ENCODE data around the gene S100Z.
"Not testable (repeated sequence)": the region's sequence is repeated elsewhere in the genome, so short reads cannot be mapped to it uniquely, and the experiment has no call there.

The S100Z gene

GRCh38 chr5:76849419-76850291, at the start of gene S100Z:
Gene S100Z, plus strand, starts transcription at chr5:76850014. Its CDS starts 25,346 bp downstream, at chr5:76875360.
- no peak for DNase-seq

GRCh38 chr5:76800579-76800978, 49.2 kb upstream of the S100Z start:
- DNase-seq = no peak

GRCh38 chr5:76801159-76801802, 48.5 kb upstream of the S100Z start:
- no peak for DNase-seq

- no peak for DNase-seq
Measured at GRCh38 chr5:76801803-76802195, 48.0 kb upstream of the S100Z start.

- DNase-seq = no peak
Measured at GRCh38 chr5:76804266-76804665, 45.5 kb upstream of the S100Z start.

GRCh38 chr5:76805821-76806505, 43.9 kb upstream of the S100Z start:
- DNase-seq = no peak

GRCh38 chr5:76807296-76807695, 42.5 kb upstream of the S100Z start:
- DNase-seq = no peak

GRCh38 chr5:76808141-76808691, 41.6 kb upstream of the S100Z start:
- peak in 1 of 3 experiments; percentile 2 for DNase-seq

- DNase-seq = no peak
Measured at GRCh38 chr5:76809141-76809540, 40.7 kb upstream of the S100Z start.

- no peak for DNase-seq
Measured at GRCh38 chr5:76810236-76810635, 39.6 kb upstream of the S100Z start.

- no peak for DNase-seq
Measured at GRCh38 chr5:76811214-76811613, 38.6 kb upstream of the S100Z start.

- DNase-seq = not testable (repeated sequence)
Measured at GRCh38 chr5:76812209-76812608, 37.6 kb upstream of the S100Z start.

- DNase-seq = peak in 1 of 3 experiments; percentile 20
Measured at GRCh38 chr5:76813982-76814562, 35.7 kb upstream of the S100Z start.

- no peak for DNase-seq
Measured at GRCh38 chr5:76816110-76816831, 33.5 kb upstream of the S100Z start.

GRCh38 chr5:76818844-76819831, 30.7 kb upstream of the S100Z start, which contains the start of gene F2RL1:
Gene F2RL1, plus strand, starts transcription at chr5:76819030. Its CDS starts 153 bp downstream, at chr5:76819183.
- peak; percentile 67 to 84 (median 74) for DNase-seq

GRCh38 chr5:76819851-76820525, 29.8 kb upstream of the S100Z start:
- DNase-seq = no peak

GRCh38 chr5:76820526-76820890, 29.3 kb upstream of the S100Z start:
- no peak for DNase-seq

- no peak for DNase-seq
Measured at GRCh38 chr5:76821136-76821535, 28.7 kb upstream of the S100Z start.

GRCh38 chr5:76822105-76822731, 27.6 kb upstream of the S100Z start:
- DNase-seq = not testable (repeated sequence)

GRCh38 chr5:76826416-76826815, 23.4 kb upstream of the S100Z start:
- DNase-seq = not testable (repeated sequence)
